ENCODE data around the gene NAV2.

The NAV2 gene

DNA sequence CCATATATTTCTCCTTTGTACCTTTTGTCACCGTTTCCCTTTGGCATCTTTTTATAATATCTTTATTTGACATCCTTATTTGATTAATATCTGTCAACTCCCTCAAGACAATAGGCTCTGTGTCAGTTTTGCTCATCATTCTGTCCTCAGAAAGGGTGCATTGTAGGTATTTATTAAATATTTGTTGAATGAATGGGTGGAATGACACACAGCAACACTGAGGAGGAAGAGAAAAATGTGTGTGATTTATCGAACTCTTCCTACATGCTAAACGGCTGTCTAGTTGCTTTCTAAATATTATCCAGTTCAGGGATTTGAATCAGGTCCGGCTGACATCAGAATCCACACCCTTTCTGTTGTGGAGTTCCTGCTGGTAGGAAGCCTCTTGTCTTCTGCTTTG, 98.2 kb downstream of the NAV2 start:
- no peak for DNase-seq (ENCODE audit: low read depth)

DNA sequence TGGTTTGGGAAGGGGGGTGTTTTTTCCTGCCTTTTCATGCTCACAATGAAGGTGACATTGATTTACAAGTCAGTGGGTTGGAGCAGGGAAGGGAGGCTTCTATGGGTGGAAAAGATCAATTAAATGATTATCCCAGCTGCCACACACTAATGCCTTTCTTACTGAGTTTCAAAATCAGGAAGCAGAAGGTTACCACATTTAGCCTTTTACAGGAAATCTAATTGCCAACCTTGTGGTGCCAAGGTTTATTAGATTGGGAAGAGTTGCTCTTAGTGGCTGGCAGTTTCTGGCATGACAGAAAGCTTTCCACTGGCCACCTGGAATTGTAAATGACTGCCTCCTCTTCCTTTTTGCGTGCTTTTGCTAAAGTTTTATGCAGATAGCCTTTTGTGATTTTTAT, 98.7 kb downstream of the NAV2 start:
- DNase-seq (ENCODE audit: low read depth), result no peak

DNA sequence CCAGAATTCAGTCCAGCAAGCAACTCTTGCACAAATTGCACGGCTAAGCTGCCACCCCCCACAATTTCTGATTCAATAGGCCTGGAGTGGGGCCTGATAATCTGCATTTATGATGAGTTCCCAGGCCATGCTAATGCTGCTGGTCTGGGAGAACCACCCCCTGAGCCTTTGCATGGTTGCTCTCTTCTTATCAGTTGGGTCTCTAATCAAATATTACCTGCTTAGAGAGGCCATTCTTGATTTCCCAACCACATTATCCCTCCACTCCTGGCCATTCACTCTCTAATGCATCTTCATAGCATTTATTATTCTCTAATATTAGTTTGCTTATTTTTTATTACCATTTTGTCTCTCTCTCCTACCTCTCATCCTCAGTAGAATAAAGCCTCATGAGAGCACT, 99.5 kb downstream of the NAV2 start:
- no peak for DNase-seq (ENCODE audit: low read depth)

DNA sequence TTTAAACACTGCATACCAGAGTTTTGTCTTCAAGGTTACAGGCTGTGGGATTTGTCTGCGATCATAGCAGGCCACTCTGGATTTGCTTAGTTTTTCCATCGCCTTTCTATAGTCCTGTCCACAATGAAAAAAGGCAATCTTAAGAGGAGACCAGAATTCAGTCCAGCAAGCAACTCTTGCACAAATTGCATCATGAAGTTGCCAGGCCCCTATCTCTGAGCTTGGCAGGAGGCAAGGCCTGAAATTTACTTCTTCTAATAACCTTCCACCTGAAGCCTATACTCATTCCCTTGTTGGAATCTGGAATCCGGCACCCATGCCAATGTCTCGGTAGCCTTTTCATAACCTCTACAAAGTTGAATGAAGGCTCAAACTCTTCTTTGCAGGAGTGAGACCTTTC, 100.1 kb downstream of the NAV2 start:
- DNase-seq (ENCODE audit: low read depth), result no peak

DNA sequence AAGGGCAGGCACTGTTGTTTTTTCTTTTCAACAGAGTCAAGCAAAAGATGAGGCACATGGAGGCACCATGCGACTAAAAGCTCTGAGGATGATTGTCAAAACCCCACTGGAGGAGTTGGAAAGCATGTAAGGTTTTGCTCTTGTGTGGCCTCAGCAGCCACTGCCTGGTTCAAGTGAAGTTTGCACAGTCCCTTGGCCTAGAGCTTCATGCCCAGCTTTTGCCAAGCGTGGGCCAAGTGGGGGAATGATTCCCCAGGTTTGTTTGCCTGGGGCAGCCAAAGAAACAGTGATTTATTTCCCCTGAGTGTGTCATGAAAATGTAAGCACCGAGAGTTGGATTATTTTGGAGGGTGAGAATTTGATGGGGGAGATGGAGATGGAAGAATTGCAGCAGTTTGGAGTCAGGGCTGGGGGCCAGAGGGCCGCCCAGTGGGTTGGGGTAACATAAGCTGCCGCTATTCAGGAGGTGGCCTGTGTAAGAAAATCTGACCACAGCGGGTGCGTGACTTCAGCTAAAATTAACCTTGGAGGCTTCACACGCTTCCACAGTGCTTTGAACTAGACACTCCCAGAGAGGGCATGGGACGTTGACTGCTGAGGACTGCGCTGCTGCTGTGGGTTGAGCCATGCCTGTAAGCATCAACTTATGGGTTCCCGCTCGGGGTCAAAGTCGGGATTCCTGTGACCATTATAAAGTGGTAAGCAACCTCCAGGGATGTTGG, 100.7 kb downstream of the NAV2 start:
- no peak for DNase-seq (ENCODE audit: low read depth)

DNA sequence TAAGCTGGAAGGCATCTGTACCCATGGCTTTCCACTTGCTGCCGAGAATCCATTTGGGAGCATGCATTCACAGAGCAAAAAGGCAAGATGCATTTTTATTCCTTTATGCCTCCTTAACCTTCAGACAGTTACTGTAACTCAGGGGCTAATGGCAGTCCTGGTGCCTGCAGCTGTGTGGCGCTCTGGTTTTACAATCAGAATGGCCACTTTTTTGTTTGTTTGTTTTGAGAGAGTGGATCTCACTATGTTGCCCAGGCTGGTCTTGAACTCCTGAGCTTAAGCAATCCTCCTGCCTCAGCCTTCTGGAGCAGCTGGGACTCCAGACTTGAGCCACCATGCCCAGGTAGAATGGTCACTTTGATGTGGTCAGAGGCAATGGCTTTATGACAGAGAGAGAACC, 101.8 kb downstream of the NAV2 start:
- no peak for DNase-seq (ENCODE audit: low read depth)

DNA sequence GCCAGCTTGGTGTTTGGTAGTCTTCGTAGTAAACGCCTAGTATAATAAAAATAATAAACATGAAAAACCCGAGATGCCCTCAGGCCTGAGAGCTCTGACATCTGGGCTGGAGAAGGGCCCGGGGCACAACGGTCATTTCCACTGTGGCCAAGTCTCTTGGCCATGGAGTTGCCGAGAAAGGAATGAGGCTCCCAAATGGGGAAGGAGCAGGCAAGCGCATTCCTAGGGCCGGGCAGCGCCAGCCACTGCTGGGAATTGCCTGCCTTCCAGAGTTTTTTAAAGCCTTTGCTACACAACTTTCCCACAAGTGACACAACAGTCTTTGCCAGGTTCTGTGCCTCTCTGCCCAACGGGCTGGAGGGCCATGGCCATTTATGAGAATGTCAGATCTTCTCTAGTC, 103.4 kb downstream of the NAV2 start:
- no peak for DNase-seq (ENCODE audit: low read depth)

DNA sequence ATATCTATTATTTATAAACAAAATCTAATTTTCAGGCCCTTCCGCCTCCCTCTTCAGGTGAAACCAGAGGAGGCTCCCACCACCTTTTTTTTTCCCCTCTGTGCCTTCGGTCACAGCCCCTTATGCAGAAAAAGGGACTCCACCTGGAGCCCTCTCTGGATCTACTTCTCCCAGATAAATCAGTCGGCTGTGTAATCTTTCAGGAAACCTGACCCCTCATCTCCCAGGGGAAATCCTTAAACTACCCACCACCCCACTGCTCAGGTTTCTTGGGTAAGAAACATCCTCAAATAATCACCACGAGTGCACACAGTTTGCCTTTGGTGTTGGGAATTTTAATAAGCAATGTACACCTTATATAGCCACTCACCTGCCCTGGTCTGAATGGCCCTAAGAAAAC, 104.2 kb downstream of the NAV2 start:
- DNase-seq (ENCODE audit: low read depth), result no peak

DNA sequence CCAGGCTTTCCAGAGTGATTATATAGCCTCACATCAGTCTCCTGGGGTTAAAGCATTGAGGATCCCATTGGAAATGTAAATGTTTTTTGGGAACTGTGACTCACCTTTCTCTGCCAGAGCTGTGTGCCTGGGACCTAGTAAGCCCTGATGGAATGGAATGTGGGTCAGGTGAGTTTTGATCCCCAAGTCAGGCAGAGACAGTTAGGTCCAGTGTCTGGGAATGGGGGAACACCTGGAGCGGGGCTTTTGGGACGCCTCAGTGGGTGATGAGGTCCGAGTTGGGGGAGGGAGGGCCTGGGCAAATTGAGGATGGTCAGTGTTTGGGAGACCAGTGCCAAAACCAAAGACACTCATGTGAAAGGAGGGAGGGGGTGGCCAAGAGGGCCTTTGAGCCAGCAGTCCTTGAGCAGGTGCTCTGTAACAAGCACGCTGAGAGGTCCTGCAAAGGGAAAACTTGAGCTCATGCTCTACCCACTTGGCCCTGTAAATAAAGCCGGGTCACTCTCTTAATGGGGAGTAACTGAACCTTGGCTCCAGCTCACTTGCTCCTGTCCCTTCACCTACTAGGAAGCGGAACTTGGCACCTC, 104.7 kb downstream of the NAV2 start:
- DNase-seq (ENCODE audit: low read depth), result no peak

DNA sequence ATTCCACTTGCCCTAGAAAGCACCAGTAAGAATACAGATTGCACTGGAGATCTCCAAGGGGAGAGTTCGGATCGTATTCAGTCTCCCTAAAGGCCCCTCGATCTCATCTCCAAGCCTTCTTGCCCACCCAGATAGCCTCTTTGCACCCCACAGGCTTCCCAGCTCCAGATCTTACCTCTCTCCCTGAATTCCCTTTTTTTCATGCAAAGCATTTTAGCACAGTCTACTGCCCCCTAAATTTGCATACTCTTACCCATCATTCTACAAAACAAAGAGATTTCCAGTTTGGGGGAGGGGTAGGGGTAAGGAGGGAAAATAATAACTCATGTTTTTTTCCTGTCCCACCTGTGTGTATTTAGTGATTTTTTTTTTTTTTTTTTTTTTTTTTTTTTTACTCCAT, 105.2 kb downstream of the NAV2 start:
- DNase-seq (ENCODE audit: low read depth), result no peak

GRCh38 chr11:19818619-19819018, 106.0 kb downstream of the NAV2 start:
- DNase-seq (ENCODE audit: low read depth), result no peak

DNA sequence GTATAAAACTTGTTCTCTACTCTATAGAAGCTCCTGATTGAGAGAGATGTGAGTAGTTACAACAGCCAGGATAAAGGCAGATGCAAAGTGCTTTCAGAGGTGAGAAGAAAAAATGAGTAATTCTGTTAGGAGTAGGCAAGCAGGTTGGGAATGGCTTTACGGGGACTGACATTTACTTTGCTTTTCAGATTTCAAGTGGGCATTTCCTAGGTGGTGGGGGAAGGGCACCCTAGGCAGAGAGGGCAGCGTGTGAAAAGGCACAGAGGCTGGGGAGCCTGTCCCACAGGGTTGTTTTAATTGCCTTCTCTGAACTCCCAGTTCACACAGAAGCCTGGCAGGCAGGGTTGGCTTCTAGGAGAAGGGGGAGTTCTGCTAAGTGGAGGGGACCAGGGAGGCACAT, 106.5 kb downstream of the NAV2 start:
- no peak for DNase-seq (ENCODE audit: low read depth)

DNA sequence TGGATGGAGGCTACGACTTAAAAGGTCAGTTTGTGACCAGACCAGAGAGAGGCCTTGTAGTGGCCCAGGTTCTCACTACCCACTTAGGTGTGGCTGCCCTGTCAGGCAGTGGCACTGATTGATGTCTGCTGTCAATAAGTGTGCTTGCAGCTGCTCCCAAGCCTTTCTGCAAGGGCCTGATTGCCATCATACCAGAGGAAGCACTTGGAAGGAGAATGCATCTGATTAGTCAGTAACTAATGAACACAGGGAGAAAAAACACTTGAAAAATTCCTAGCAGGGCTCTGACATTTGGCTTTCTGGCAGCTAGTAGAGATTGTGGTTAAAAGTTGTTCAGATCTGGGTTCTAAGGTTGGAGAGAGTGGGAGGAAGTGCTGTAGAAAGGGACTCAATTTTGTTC, 107.5 kb downstream of the NAV2 start:
- no peak for DNase-seq (ENCODE audit: low read depth)

DNA sequence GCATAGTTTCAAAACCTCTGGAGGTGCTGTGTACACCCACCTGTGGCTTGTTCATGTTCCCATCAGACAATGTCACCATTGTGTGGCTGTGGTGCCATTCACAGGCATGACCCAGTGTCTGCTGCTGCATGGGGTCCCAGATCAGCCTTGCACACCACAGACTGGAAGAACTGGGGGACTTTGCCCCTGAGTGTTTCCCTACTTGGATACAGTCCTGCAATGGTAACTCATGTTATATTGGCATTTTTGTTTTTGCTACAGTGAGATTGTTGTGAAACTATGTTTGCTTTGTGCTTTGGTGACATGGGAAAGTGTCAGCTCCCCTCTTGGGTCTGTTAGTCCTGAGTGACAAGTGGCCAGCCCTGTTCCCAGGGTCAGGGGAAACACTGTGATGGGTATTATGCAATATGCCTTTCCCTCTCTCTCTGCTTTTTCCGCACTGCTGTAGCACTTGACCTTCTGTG, 108.8 kb downstream of the NAV2 start:
- no peak for DNase-seq (ENCODE audit: low read depth)

- DNase-seq (ENCODE audit: low read depth), result no peak
Observed at GRCh38 chr11:19821993-19822392, 109.4 kb downstream of the NAV2 start.

DNA sequence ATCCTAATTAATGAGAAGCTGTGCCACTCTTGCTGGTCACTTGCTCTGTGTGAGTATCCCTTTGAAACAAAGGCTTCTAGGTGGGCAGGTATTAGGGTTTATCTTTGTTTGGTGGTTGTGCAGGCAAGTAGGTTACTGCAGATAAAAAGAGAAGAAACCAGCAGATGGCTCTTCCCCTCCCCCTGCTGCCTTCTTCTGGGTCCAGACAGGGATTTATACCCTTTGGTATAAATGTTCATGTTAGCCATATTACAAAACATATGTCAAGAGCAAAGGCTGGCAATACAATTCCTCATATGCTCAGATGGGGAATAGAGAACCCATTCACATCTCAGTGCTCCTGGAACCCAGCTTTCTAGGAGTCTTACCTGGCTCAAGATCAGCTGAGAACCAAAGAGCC, 109.9 kb downstream of the NAV2 start:
- DNase-seq (ENCODE audit: low read depth), result no peak

DNA sequence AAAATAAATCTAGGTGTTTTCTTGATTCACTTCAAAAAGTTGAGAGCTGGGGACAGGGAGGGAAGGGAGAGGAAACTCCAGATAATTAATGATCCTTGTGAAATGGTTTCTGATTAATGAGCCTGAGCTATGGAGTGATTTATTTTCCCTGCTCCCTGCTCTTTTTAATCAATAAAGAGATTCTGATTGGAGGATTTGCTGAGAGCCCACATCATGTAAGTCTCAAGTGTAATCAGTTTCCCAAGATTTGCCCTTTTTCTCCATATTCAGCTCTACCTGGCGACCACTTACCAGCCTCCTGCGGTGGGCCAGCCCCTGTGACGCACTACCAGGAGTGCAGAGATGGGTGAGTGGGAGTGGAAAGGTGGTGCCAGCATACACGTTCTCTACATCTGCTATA, 114.0 kb downstream of the NAV2 start:
- DNase-seq (ENCODE audit: low read depth), result no peak

DNA sequence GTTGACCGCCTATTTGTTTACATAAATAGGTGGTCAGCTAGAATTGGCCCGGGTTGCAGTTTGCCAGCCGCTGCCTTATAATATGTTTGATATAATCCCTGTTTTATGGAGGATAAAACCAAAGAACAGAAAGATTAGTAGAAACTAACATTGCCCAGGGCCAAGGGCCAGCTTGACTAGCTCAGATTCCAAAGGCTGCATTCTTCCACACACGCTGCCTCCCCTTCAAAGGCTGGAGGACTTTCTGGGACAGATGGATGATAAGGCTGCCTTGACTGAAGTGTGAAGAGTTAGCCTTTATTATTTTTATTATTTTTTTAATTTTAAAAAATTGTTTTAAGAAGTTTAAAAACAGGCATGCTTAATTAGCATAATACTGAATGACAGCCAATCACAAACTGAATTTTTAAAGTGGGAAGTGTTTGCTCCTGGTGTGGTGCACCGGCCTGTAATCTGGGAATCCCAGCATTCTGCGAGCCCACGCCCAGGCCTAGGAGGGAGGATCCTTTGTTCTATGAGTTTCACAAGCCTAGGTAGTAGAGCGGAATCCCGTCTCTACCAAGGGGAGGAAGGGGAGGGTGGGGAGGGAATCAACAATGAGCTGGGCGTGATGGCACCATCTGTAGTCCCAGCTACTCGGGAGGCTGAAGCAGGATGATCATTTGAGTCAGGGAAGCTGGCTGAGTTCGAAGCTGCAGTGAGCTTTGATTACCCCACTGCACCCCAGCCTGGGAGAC, 114.9 kb downstream of the NAV2 start:
- no peak for DNase-seq (ENCODE audit: low read depth)

DNA sequence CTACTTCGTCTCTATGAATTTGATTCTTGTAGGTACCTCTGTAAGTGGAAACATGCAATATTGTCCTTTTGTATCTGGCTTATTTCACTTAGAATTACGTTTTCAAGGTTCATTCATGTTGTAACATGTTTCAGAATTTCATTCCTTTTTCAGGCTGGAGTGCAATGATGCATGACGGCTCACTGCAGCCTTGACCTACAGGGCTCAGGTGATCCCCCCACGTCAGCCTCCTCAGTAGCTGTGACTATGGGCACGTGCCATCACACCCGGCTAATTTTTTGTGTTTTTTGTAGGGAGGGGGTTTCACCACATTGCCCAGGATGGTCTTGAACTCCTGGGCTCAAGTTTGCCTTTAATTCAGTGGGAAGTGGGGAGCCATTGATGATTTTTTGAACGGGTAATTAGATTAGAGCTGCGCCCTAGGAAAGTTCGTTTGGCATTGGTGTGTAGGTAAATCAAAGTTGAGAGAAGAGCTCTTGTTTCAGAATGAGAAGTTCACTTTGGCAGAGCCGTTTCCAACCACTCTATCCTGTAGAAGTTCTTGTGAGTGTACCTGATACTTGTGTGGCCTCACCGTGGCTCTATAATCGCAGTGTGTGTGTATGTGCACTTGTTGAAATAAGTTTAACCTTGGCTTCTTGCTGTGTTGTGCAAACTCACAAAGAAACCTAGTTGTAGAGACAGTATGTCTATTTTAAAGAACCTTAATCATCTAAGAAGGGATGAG, 115.9 kb downstream of the NAV2 start:
- DNase-seq (ENCODE audit: low read depth), result no peak

DNA sequence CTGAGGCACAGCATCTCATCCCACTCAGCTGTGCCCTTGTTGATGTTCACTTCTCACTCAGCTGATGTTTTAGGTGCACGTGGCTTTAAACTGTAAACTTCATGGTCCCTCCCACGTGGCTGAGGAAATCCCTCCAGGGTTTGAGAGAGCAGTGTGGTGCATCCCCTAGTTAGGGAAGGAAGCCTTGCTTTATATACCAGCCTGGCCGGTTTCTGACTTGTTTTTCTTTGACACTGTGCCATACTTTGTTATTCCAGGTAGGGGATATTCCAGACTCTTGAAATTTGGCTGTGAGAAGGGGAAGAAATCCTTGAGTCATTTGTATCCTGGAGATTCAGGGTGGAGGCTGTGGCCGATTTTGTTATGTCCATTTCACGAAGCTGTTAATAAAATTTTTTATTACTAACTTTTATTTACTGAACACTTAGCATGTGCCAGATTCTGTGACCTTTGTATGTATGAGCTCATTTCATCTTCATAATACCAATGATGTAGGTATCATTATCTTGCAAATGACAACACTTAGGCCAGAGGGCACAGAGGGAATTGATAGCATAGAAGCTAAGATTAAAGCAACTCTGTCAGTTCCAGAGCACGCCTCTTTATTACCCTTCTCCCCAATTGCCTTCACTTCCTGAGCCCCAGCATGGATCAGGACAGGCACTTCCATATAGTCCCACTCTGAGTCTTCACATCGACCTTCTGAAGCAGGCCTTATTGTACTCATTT, 116.6 kb downstream of the NAV2 start:
- DNase-seq (ENCODE audit: low read depth), result no peak

DNA sequence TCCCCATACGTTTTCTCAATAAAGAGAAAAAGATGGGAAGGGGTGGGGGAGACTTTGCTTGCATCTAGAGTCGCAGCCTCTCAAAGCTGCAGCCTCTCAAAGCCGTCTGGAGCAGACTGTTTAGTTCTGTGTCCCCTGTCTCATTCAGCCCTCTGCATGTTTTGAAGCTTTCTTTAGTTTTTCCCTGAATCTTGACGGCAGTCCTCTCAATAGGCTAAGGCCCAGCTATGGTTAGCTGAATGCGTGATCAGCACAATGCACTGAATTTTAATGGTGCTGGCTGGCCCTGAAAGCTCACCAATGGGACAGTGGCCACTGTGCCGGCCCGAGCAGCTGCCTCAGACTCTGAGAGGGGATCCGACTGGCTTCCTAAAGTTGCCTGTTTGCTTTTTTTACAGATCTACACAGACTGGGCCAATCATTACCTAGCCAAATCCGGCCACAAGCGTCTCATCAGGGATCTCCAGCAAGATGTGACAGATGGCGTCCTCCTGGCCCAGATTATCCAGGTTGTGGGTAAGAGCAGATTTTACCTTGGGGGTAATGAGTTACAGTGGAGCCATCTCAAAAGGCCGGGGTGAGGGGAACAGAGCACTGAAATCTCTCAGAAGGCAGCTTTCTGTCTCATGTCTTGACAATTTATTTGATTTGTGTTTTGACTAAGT, 119.6 kb downstream of the NAV2 start:
- DNase-seq (ENCODE audit: low read depth), result no peak

- no peak for DNase-seq (ENCODE audit: low read depth)
Observed at GRCh38 chr11:19832901-19833300, 120.3 kb downstream of the NAV2 start.
